22Rv1 (cell line): ENCODE data around the gene ATF2.

Source experiments
- CTCF ChIP-seq: fragments of 450-650 bp; IDR thresholded peaks from 2 replicates; pipeline ENCODE4 v1.5.1; 2017; ENCODE audit warnings: mild to moderate bottlenecking
- ZFX ChIP-seq: fragments of 450-650 bp; IDR thresholded peaks from 2 replicates; pipeline ENCODE4 v1.6.1; 2017; ENCODE audit warnings: antibody characterized with exemption, borderline replicate concordance

GRCh38 chr2:175175320-175175719 lies 7.3 kb upstream of the ATF2 start:
- TF ChIP-seq CTCF = no peak
- no peak for TF ChIP-seq ZFX
